Renal cortex interstitium (tissue), 11 donors: ENCODE measurements around the gene ZBED2. TPM values are rescaled to one million over a fixed set of nuclear protein-coding genes. Genes with fewer than 3 reads are reported as not detected.

Experiments used
- DNase-seq, 11 donors: peaks; one replicate each; pipeline ENCODE4 v3.0.0-alpha.2; 2013; ENCODE audit warnings: low read depth in 9 of 11, low spot score in 4 of 11; ENCODE audit errors: extremely low read depth in 1 of 11
- polyA plus RNA-seq, 3 donors: library from polyadenylated mRNA; unstranded; fragments of 120-200 nt; gene quantifications; one replicate each; pipeline ENCODE4 v1.2.1, GENCODE V29; 2013; ENCODE audit not compliant: insufficient read length in 3 of 3

ZBED2 gene
- polyA plus RNA-seq, 3 donors: 0.21 to 0.49 (median 0.44) TPM

GRCh38 chr3:111607240-111607920, 12.2 kb upstream of the ZBED2 start:
- DNase-seq: no peak

- no peak for DNase-seq
Measured at GRCh38 chr3:111605493-111605892, 10.3 kb upstream of the ZBED2 start.

- DNase-seq: no peak
Measured at GRCh38 chr3:111605018-111605417, 9.9 kb upstream of the ZBED2 start.

GRCh38 chr3:111604119-111604518, 9.0 kb upstream of the ZBED2 start:
- no peak for DNase-seq

- no peak for DNase-seq
Measured at GRCh38 chr3:111603679-111604078, 8.5 kb upstream of the ZBED2 start.

GRCh38 chr3:111601810-111602209, 6.7 kb upstream of the ZBED2 start:
- DNase-seq: no peak

- DNase-seq: no peak
Measured at GRCh38 chr3:111598552-111598951, 3.4 kb upstream of the ZBED2 start.

- no peak for DNase-seq
Measured at GRCh38 chr3:111598139-111598538, 3.0 kb upstream of the ZBED2 start.

GRCh38 chr3:111596328-111596727, 1.2 kb upstream of the ZBED2 start:
- no peak for DNase-seq

- DNase-seq: no peak
Measured at GRCh38 chr3:111594781-111595180, 365 bp downstream of the ZBED2 start.

- no peak for DNase-seq
Measured at GRCh38 chr3:111594205-111594604, 941 bp downstream of the ZBED2 start.

- no peak for DNase-seq
Measured at GRCh38 chr3:111593666-111594065, 1.5 kb downstream of the ZBED2 start.

GRCh38 chr3:111592936-111593335, 2.2 kb downstream of the ZBED2 start:
- DNase-seq: no peak

GRCh38 chr3:111592143-111592542, 3.0 kb downstream of the ZBED2 start:
- DNase-seq: no peak

- DNase-seq: no peak
Measured at GRCh38 chr3:111591555-111591954, 3.6 kb downstream of the ZBED2 start.

GRCh38 chr3:111590143-111590491, 5.0 kb downstream of the ZBED2 start:
- DNase-seq: no peak

- DNase-seq: no peak
Measured at GRCh38 chr3:111589303-111590142, 5.6 kb downstream of the ZBED2 start.

- no peak for DNase-seq
Measured at GRCh38 chr3:111588527-111588926, 6.6 kb downstream of the ZBED2 start.

- peak in 3 of 11 donors; percentile 9 to 29 (median 16) for DNase-seq
Measured at GRCh38 chr3:111585217-111585616, 9.9 kb downstream of the ZBED2 start.

GRCh38 chr3:111584744-111585143, 10.4 kb downstream of the ZBED2 start:
- DNase-seq: no peak

GRCh38 chr3:111582120-111582474, 13.0 kb downstream of the ZBED2 start:
- no peak for DNase-seq
